GM12874 (cell line): ENCODE results near the gene PTPRR.

Source experiments
- CTCF ChIP-seq: IDR thresholded peaks from 2 replicates; pipeline ENCODE4 v1.5.1; 2011; ENCODE audit warnings: low read depth, mild to moderate bottlenecking, control low read depth, low read length, moderate library complexity; ENCODE audit not compliant: insufficient read depth

Gene PTPRR

GRCh38 chr12:70732287-70732686 lies 188.3 kb downstream of the PTPRR start:
- TF ChIP-seq CTCF = no peak

- no peak for TF ChIP-seq CTCF
These were observed 189.8 kb downstream of the PTPRR start for GRCh38 chr12:70730675-70731180.

GRCh38 chr12:70724444-70724843 lies 196.1 kb downstream of the PTPRR start:
- TF ChIP-seq CTCF = peak; percentile 24; the same call in 1 of the 2 replicates

- TF ChIP-seq CTCF = no peak
These were observed 197.8 kb downstream of the PTPRR start for GRCh38 chr12:70722584-70723343.

GRCh38 chr12:70721656-70722357 lies 198.7 kb downstream of the PTPRR start:
- TF ChIP-seq CTCF = no peak

GRCh38 chr12:70721216-70721615 lies 199.3 kb downstream of the PTPRR start:
- no peak for TF ChIP-seq CTCF

- peak; percentile 76 for TF ChIP-seq CTCF
These were observed 200.7 kb downstream of the PTPRR start for GRCh38 chr12:70719672-70720420.
